ENCODE results near the gene PKIG. TPM values are rescaled to one million over a fixed set of nuclear protein-coding genes. Genes with fewer than 3 reads are reported as not detected.

The PKIG gene
- total and polyA plus RNA-seq, 5 donors from 2014 or later = 0.44 to 1.6 (median 1.1) TPM

DNA sequence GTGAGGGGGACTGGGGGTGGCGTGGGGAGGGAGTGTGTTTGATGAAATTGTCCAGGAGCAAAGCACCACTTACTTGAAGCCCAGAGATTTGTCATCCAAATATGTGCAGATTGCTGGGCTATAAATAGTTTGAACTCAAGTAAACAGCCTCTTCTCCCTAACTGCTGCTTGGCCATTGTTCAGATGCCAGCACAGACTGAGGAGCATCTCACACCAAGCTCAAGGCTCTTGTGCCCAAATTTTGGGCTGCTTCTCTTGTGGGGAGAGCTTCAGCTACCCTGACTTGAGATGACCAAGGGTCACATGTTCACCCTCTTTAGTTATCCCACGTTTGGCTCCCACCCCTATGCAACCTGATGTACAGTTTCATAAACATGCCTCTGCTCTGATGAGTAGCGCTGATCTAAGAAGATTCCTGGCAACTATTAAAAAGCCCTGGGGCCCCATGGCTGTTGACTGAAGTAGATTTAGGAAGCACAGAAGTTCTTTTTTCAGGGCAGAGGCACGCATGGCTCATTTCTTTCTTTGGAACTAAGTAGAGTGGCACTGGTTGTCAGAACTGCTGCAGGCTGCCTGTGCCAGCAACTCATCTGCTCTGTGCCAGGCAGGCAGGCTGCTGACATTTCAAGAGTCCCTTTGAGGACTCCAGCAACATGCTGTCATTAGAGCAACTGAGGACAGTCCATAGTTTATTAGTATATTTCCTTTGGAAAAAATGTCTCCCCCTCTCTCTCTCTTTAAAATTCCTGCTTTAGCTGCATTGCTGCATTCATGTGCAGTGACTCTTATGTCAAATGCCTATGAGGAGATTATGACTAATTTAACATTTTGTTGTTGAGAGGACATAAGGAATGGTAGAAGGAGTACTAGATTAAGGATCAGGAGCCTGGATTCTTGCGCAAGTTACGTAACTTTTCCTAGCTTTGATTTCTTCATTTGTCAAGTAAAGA lies 9.6 kb upstream of the PKIG start:
- H3K27me3 Mint-ChIP-seq = no peaks in the 10 kb centered on the region
- H3K27ac ChIP-seq (ENCODE audit: insufficient read depth, low read length, poor library complexity, severe bottlenecking) = no peak overlapping the region
- no peaks in the 10 kb centered on the region for H3K9me3 Mint-ChIP-seq
- no peaks in the 10 kb centered on the region for H3K4me1 ChIP-seq (ENCODE audit: control insufficient read depth, insufficient read depth, low read length, poor library complexity, severe bottlenecking)
- ATAC-seq (ENCODE audit: low read depth in 2 of 2) = no peak
- H3K27ac Mint-ChIP-seq = peak overlapping the region in 1 of 3 donors; percentile 62
- H3K36me3 ChIP-seq (ENCODE audit: control insufficient read depth, insufficient read depth, low read length) = no peaks in the 10 kb centered on the region
- no peak for DNase-seq
- no peak overlapping the region for H3K4me3 Mint-ChIP-seq
- no peak overlapping the region for H3K4me3 ChIP-seq (ENCODE audit: low read depth, low read length)
- peaks cover 2% of the 10 kb centered on the region for H3K27me3 ChIP-seq (ENCODE audit: control insufficient read depth, insufficient read depth, low read length)
- H3K4me1 Mint-ChIP-seq = peaks cover 0 to 6% (median 4%) of the 10 kb centered on the region in 4 donors
- no peaks in the 10 kb centered on the region for H3K9me3 ChIP-seq (ENCODE audit: control insufficient read depth in 2 of 2, low read length in 2 of 2)
- H3K36me3 Mint-ChIP-seq = no peaks in the 10 kb centered on the region

DNA sequence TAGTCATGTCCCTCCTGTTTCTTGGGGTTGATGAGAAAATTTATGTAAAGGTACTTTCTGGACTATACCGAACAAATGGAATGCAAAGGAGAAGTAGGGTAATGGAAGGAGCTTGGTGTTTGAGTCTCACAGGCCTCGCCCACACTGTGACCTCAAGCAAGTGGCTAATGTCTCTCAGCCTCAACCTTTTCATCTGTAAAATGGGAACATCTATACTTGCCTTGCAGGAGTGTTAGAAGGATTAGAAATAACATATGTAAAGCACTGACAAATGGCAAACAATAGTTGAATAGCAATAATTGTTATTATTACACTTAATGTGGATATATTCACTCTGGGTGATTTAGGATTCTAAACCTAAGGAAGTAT lies 8.9 kb upstream of the PKIG start:
- no peaks in the 10 kb centered on the region for H3K9me3 ChIP-seq (ENCODE audit: control insufficient read depth in 2 of 2, low read length in 2 of 2)
- H3K36me3 Mint-ChIP-seq = no peaks in the 10 kb centered on the region
- H3K36me3 ChIP-seq (ENCODE audit: control insufficient read depth, insufficient read depth, low read length) = no peaks in the 10 kb centered on the region
- DNase-seq (no peak), ATAC-seq (ENCODE audit: low read depth in 2 of 2) (no peak)
- H3K27ac ChIP-seq (ENCODE audit: insufficient read depth, low read length, poor library complexity, severe bottlenecking) = no peak overlapping the region
- H3K4me1 Mint-ChIP-seq = peaks cover 0 to 6% (median 5%) of the 10 kb centered on the region in 4 donors
- H3K9me3 Mint-ChIP-seq = no peaks in the 10 kb centered on the region
- H3K27ac Mint-ChIP-seq = no peak overlapping the region
- H3K4me3 ChIP-seq (ENCODE audit: low read depth, low read length) = no peak overlapping the region
- H3K27me3 Mint-ChIP-seq = no peaks in the 10 kb centered on the region
- peaks cover 2% of the 10 kb centered on the region for H3K27me3 ChIP-seq (ENCODE audit: control insufficient read depth, insufficient read depth, low read length)
- no peak overlapping the region for H3K4me3 Mint-ChIP-seq
- H3K4me1 ChIP-seq (ENCODE audit: control insufficient read depth, insufficient read depth, low read length, poor library complexity, severe bottlenecking) = no peaks in the 10 kb centered on the region

DNA sequence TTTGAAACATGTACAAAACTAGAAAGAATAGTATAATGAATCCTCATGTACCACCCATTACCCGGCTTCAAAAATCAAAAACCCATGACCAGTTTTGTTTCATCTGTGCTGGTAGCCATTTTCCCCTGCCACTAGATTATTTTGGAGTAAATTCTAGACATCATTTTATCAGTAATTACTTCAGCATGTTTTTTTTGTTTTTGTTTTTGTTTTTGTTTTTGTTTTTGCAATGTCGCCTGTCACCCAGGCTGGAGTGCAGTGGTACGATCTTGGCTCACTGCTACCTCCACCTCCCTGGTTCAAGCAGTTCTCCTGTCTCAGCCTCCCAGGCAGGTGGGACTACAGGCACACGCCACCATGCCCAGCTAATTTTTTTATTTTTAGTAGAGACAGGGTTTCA lies 8.0 kb upstream of the PKIG start:
- DNase-seq = no peak
- Histone ChIP-seq H3K36me3 (ENCODE audit: control insufficient read depth, insufficient read depth, low read length) (no peaks in the 10 kb centered on the region), H3K4me1 (ENCODE audit: control insufficient read depth, insufficient read depth, low read length, poor library complexity, severe bottlenecking) (no peaks in the 10 kb centered on the region), H3K27ac (ENCODE audit: insufficient read depth, low read length, poor library complexity, severe bottlenecking) (no peak overlapping the region), H3K4me3 (ENCODE audit: low read depth, low read length) (no peak overlapping the region), H3K27me3 (ENCODE audit: control insufficient read depth, insufficient read depth, low read length) (no peaks in the 10 kb centered on the region), H3K9me3 (ENCODE audit: control insufficient read depth in 2 of 2, low read length in 2 of 2) (no peaks in the 10 kb centered on the region)
- H3K4me1 Mint-ChIP-seq = peaks cover 0 to 7% (median 5%) of the 10 kb centered on the region in 4 donors
- H3K4me3 Mint-ChIP-seq = no peak overlapping the region
- ATAC-seq (ENCODE audit: low read depth in 2 of 2) = no peak
- H3K36me3 Mint-ChIP-seq = no peaks in the 10 kb centered on the region
- H3K27ac Mint-ChIP-seq = no peak overlapping the region
- H3K9me3 Mint-ChIP-seq = no peaks in the 10 kb centered on the region
- H3K27me3 Mint-ChIP-seq = no peaks in the 10 kb centered on the region

DNA sequence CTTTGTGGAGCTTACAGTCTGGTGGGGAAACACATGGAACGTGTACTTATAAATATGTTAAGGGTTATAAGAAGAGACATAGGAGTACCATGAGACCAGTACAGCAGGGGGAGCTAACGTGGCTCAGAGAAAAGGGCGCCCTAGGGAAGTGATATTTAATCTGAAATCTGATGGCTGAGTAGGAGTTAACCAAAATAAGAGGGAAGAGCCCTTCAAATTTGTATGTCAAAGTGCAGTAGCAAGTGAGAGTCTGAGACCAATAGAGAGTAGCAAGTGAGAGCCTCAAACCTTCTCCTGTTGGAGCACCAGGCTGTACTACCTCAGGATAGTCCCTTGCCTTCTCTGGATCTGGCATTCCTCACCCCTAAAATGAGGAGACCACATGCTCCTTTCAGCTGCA lies 6.1 kb upstream of the PKIG start:
- H3K27me3 ChIP-seq (ENCODE audit: control insufficient read depth, insufficient read depth, low read length) = no peaks in the 10 kb centered on the region
- H3K9me3 Mint-ChIP-seq = no peaks in the 10 kb centered on the region
- DNase-seq = peak in 1 of 3 donors; percentile 34
- no peak overlapping the region for H3K27ac ChIP-seq (ENCODE audit: insufficient read depth, low read length, poor library complexity, severe bottlenecking)
- H3K9me3 ChIP-seq (ENCODE audit: control insufficient read depth in 2 of 2, low read length in 2 of 2) = no peaks in the 10 kb centered on the region
- no peaks in the 10 kb centered on the region for H3K27me3 Mint-ChIP-seq
- H3K4me3 Mint-ChIP-seq = no peak overlapping the region
- peaks cover 0 to 7% (median 4%) of the 10 kb centered on the region in 4 donors for H3K4me1 Mint-ChIP-seq
- no peaks in the 10 kb centered on the region for H3K36me3 ChIP-seq (ENCODE audit: control insufficient read depth, insufficient read depth, low read length)
- no peaks in the 10 kb centered on the region for H3K4me1 ChIP-seq (ENCODE audit: control insufficient read depth, insufficient read depth, low read length, poor library complexity, severe bottlenecking)
- ATAC-seq (ENCODE audit: low read depth in 2 of 2) = peak in 1 of 2 donors; percentile 42
- peak overlapping the region in 1 of 3 donors; percentile 9 for H3K27ac Mint-ChIP-seq
- no peak overlapping the region for H3K4me3 ChIP-seq (ENCODE audit: low read depth, low read length)
- H3K36me3 Mint-ChIP-seq = no peaks in the 10 kb centered on the region

DNA sequence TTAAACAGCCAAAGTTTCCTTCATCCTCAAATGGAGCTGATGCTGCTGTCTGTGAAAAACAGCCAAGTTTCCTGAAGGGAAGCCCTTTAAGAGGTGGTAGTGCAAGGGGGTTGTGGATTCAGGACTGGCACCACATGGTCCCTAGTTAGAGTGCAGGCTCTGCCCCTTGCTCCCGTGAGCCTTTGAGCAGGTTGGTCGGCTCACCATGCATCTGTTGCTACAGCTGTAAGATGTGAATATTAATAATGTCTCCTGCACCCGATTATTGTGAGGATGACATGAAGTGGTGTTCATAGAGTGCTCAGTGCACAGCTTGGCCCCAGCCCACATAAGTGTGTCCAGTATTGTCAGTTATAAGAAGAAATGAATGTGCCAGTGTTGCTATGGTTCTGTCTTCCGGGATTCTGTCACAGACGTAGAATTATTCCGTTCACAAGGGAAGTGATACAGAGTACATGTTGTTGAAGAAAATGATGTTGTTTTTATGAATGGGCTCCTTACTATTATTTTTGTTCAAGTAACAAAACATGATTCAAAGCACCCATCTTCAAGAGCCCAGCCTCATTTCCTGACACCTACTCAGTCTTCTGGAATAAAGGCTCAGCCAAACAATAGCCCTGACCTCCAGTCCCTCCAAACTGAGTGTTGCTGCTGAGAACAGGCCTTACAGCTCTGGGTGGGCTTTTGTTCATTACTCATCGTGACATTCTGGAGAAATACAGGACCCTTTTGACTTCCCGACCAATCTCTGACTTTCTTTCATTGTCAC lies 2.9 kb upstream of the PKIG start:
- no peak overlapping the region for H3K27ac Mint-ChIP-seq
- H3K4me3 ChIP-seq (ENCODE audit: low read depth, low read length) = no peak overlapping the region
- H3K27me3 ChIP-seq (ENCODE audit: control insufficient read depth, insufficient read depth, low read length) = no peaks in the 10 kb centered on the region
- H3K9me3 Mint-ChIP-seq = no peaks in the 10 kb centered on the region
- no peak for DNase-seq
- no peaks in the 10 kb centered on the region for H3K4me1 ChIP-seq (ENCODE audit: control insufficient read depth, insufficient read depth, low read length, poor library complexity, severe bottlenecking)
- no peaks in the 10 kb centered on the region for H3K9me3 ChIP-seq (ENCODE audit: control insufficient read depth in 2 of 2, low read length in 2 of 2)
- no peaks in the 10 kb centered on the region for H3K27me3 Mint-ChIP-seq
- ATAC-seq (ENCODE audit: low read depth in 2 of 2) = no peak
- no peak overlapping the region for H3K27ac ChIP-seq (ENCODE audit: insufficient read depth, low read length, poor library complexity, severe bottlenecking)
- H3K36me3 ChIP-seq (ENCODE audit: control insufficient read depth, insufficient read depth, low read length) = no peaks in the 10 kb centered on the region
- H3K4me3 Mint-ChIP-seq = no peak overlapping the region
- H3K4me1 Mint-ChIP-seq = peaks cover 0 to 5% (median 2%) of the 10 kb centered on the region in 4 donors
- H3K36me3 Mint-ChIP-seq = no peaks in the 10 kb centered on the region

DNA sequence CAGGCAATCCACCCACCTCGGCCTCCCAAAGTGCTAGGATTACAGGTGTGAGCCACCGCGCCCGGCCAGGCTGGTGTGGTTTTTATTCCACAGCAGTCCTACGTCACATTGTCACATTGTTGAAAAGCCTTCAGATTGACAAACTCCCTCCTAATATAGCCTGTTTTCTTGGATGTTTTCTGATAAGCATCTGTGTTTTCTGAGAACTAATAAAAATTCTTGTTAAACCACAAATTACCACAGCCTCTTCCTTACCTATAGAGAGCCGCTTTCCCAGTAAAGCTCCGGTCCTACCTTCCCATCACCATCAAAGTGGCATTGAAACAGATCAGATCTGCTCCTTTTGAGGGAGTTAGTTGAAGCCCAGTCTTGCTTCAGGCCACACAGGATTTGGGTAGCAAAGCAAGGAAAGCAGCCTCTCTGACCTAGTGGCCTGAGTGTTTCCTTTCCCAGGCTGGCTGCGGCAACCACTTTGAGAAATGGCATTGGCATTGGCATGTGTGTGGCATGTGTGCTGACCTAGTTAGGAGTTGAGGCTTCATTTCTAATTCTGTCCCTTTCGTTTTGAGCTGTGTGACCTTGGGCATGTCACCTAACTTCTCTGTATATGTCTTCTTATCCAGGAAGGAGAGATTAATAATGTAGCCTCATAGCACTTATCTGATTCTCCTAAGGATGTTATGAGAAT lies 1.7 kb upstream of the PKIG start:
- Mint-ChIP-seq H3K4me1 (peaks cover 0 to 5% (median 2%) of the 10 kb centered on the region in 4 donors), H3K4me3 (no peak overlapping the region), H3K27me3 (no peaks in the 10 kb centered on the region), H3K36me3 (no peaks in the 10 kb centered on the region), H3K27ac (no peak overlapping the region), H3K9me3 (no peaks in the 10 kb centered on the region)
- Histone ChIP-seq H3K4me1 (ENCODE audit: control insufficient read depth, insufficient read depth, low read length, poor library complexity, severe bottlenecking) (no peaks in the 10 kb centered on the region), H3K4me3 (ENCODE audit: low read depth, low read length) (no peak overlapping the region), H3K36me3 (ENCODE audit: control insufficient read depth, insufficient read depth, low read length) (no peaks in the 10 kb centered on the region), H3K27ac (ENCODE audit: insufficient read depth, low read length, poor library complexity, severe bottlenecking) (no peak overlapping the region), H3K27me3 (ENCODE audit: control insufficient read depth, insufficient read depth, low read length) (no peaks in the 10 kb centered on the region), H3K9me3 (ENCODE audit: control insufficient read depth in 2 of 2, low read length in 2 of 2) (no peaks in the 10 kb centered on the region)
- ATAC-seq (ENCODE audit: low read depth in 2 of 2) (no peak), DNase-seq (no peak)

DNA sequence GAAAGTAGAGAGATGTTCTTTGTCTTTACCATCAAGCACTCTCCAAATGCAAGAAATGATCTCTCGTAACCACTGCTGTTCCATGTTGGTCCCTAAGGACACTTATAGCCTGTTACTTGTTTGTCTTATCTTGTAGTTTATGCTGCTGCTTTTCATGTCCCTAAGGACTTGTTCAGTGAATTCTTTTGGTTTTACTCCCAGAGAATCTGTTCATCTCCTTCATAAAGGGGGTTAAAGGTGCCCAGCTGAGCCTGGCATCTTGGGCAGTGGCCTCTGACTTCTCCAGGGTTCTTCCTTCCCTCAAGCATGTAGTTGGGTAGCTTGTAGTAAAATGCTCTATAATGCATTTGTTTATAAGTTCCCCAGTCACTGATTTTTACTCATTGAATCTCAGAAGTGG lies 864 bp upstream of the PKIG start:
- Mint-ChIP-seq H3K4me3 (no peak overlapping the region), H3K9me3 (no peaks in the 10 kb centered on the region), H3K36me3 (no peaks in the 10 kb centered on the region), H3K4me1 (peaks cover 0 to 4% (median 1%) of the 10 kb centered on the region in 4 donors), H3K27me3 (no peaks in the 10 kb centered on the region), H3K27ac (peak overlapping the region in 1 of 3 donors; percentile 4)
- no peak for DNase-seq
- Histone ChIP-seq H3K27ac (ENCODE audit: insufficient read depth, low read length, poor library complexity, severe bottlenecking) (no peak overlapping the region), H3K27me3 (ENCODE audit: control insufficient read depth, insufficient read depth, low read length) (no peaks in the 10 kb centered on the region), H3K9me3 (ENCODE audit: control insufficient read depth in 2 of 2, low read length in 2 of 2) (no peaks in the 10 kb centered on the region), H3K36me3 (ENCODE audit: control insufficient read depth, insufficient read depth, low read length) (no peaks in the 10 kb centered on the region), H3K4me3 (ENCODE audit: low read depth, low read length) (no peak overlapping the region), H3K4me1 (ENCODE audit: control insufficient read depth, insufficient read depth, low read length, poor library complexity, severe bottlenecking) (no peaks in the 10 kb centered on the region)
- no peak for ATAC-seq (ENCODE audit: low read depth in 2 of 2)
